Measurements from ENCODE around the gene MTMR1.

Gene MTMR1

DNA sequence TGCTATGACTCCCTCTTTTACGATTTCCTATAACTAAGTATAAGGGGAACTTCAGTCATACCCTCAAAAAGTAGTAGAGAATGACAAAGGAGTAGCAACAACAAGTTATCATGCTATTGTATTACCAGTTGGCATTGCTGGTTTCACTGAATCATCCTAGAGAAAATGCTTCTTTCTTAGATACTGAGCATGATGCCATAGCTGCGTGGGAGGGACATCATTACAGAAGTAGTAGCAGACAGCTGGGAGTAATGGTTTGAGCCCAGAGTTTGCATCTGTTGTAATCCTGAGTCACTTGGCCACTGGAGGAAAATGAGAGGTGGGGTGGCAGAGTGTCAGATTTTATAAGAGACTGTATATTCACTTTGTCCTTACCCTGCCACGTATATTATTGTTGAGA lies 38.6 kb downstream of the MTMR1 start:
- TF ChIP-seq, protein P1, sequence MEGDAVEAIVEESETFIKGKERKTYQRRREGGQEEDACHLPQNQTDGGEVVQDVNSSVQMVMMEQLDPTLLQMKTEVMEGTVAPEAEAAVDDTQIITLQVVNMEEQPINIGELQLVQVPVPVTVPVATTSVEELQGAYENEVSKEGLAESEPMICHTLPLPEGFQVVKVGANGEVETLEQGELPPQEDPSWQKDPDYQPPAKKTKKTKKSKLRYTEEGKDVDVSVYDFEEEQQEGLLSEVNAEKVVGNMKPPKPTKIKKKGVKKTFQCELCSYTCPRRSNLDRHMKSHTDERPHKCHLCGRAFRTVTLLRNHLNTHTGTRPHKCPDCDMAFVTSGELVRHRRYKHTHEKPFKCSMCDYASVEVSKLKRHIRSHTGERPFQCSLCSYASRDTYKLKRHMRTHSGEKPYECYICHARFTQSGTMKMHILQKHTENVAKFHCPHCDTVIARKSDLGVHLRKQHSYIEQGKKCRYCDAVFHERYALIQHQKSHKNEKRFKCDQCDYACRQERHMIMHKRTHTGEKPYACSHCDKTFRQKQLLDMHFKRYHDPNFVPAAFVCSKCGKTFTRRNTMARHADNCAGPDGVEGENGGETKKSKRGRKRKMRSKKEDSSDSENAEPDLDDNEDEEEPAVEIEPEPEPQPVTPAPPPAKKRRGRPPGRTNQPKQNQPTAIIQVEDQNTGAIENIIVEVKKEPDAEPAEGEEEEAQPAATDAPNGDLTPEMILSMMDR (IDR thresholded peaks at IDR 0.05; ENCODE audit: low read depth, low read length): no peak
- no peak overlapping the region for H3K4me3 ChIP-seq (ENCODE audit: low read depth, low read length)

DNA sequence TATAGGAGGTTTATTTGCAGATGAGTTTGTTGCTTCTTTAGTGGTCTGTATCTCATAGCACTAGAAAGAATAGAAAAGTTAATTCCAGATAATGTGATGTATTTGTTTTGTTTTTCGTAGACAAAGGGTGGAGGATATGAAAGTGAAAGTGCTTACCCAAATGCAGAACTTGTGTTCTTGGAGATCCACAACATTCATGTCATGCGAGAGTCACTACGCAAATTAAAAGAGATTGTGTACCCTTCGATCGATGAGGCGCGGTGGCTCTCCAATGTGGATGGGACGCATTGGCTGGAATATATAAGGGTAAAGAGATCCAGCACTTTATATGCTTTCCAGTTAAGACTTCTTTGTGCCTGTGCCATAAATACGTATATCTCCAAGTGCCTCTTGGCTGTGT lies 43.3 kb downstream of the MTMR1 start:
- TF ChIP-seq, protein P1 (IDR thresholded peaks at IDR 0.05; ENCODE audit: low read depth, low read length): no peak
- H3K4me3 ChIP-seq (ENCODE audit: low read depth, low read length): no peak overlapping the region

DNA sequence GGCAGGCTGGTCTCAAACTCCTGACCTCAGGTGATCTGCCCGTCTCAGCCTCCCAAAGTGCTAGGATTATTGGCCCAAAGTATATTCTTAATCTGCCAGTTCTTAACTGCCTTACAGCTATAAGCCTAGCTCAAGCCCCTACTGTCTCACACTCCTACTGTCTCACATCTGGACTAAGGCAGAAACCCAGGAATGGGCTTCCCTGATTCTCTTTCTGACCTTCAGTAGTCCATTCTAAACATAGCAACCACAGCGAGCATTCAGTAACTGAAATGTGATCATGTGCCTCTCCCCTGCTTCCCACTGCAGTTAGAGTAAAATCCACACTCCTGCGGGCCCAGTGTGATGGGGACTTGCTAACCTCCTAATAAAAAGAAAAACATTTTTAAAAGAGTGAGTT lies 58.9 kb downstream of the MTMR1 start:
- no peak overlapping the region for H3K4me3 ChIP-seq (ENCODE audit: low read depth, low read length)
- TF ChIP-seq, protein P1 (IDR thresholded peaks at IDR 0.05; ENCODE audit: low read depth, low read length): no peak

DNA sequence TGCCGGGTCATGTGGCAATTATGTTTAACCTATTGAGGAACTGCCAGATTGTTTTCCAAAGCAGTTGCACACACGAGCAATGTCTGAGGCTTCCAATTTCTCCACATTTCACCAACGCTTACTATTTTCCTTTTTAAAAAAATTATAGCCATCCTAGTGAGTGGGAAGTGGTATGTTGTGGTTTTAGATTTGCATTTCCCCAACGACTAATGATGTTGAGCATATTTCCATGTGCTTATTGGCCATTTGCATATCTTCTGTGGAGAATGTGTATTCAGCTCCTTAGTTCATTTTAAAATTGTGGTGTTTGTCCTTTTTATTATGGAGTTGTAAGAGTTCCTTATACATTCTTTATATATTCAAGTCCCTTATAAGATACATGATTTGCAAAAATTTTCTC lies 60.2 kb downstream of the MTMR1 start:
- no peak overlapping the region for H3K4me3 ChIP-seq (ENCODE audit: low read depth, low read length)
- TF ChIP-seq, protein P1 (IDR thresholded peaks at IDR 0.05; ENCODE audit: low read depth, low read length): no peak

DNA sequence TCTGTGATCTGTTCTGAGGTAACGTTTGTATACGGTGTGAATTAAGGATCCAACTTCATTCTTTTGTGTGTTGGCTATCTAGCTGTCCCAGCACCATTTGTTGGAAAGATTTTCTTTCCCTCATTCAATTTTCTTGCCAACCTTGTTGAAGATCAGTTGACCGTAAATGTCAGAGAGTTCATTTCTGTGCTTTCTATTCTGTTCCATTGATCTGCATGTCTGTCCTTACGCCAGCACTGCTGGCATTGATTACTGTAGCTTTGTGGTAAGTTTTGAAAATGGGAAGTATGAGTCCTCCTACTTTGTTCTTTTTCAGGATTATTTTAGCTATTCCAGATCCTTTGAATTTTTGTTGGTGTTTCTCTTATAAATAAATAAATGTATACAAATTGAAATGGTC lies 60.8 kb downstream of the MTMR1 start:
- TF ChIP-seq, protein P1 (IDR thresholded peaks at IDR 0.05; ENCODE audit: low read depth, low read length): no peak
- no peak overlapping the region for H3K4me3 ChIP-seq (ENCODE audit: low read depth, low read length)

DNA sequence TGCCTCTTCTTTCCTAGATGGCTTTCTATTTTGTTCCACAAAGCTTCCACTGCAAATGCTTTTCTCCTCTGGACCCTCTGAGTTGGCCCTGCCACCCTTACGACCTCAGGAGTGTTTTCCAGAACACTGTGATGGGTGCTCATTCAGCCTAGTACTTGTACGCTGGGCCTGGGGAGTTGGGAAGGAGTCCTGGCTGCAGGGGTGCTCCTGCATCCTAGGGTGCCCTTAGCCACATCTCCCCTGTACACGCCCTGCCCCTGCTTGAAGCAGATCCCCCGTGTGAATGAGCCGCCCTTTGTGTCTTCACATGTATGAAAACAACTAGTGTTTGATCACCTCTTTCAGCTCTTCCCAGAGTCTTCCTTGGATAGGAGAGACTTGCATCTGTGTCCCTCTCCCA lies 64.2 kb downstream of the MTMR1 start:
- TF ChIP-seq, protein P1 (IDR thresholded peaks at IDR 0.05; ENCODE audit: low read depth, low read length): no peak
- no peak overlapping the region for H3K4me3 ChIP-seq (ENCODE audit: low read depth, low read length)

DNA sequence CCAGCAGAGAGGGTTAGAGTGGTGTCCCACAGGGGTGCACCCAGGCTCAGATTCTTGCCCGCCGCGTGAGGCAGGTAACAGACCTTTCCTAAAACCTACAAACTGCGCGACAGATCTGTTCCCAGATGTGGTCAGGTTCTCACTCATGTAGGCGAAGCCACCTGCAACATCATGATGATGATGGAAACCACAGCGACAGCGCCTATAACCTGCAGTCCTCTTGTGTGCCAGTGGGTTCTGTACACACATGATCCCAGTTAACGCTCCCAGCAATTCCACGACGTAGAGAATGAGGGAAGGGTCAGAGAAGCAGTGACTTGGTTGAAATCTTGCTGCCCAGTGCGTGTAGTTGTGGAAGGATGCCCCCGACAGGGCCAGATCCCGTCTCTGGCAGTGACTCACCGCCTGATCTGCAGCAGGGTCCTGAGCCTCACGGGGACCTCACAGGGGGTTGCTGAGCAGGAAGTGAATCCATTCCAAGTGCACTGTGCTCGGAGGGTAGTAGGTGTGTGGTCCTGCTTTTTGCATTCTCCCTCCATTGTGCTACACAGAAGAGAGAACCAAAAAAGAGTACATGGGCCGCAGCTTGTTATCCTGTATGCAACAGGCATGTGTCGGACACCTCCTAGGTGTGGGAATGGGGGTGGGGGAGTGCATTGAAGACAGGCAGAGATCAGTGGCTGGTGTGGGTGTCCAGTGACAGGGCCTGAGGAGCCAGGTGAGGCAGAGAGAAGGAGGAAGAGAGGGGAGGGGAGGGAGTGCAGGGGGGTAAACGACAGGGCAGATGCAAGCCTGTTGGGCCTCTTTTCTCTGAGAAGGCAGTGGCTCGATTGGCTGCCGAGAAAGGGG lies 66.6 kb downstream of the MTMR1 start:
- no peak overlapping the region for H3K4me3 ChIP-seq (ENCODE audit: low read depth, low read length)
- TF ChIP-seq, protein P1 (IDR thresholded peaks at IDR 0.05; ENCODE audit: low read depth, low read length): no peak

Measured in WI38 (cell line).